HG02623 (cell line): ENCODE results near the gene FSIP1.

ENCODE experiments used
- ATAC-seq: cut with Tn5 transposase; IDR thresholded peaks from one replicate; pipeline ENCODE4 v1.9.1; 2021; ENCODE audit warnings: moderate library complexity; ENCODE audit not compliant: unreplicated experiment

FSIP1 gene

DNA sequence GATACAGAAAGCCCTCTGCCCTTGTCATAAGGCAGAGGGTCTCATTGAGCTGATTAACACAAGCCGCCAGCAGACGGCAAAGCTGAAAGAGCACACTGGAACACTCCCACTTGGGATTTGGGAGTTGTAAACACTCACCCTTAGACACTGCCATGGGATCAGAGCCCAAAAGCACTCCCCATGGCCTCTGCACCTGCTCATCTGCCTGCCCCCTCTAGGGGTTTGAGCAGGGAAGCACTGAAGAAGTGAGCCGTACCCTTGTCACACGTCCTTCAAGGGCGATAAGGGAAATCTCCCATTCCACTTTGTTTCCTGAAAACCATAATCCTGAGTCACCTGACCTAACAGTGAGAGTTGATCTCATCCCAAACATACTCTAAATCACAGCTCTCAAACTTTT lies 14.7 kb downstream of the FSIP1 start:
- no peak for ATAC-seq

DNA sequence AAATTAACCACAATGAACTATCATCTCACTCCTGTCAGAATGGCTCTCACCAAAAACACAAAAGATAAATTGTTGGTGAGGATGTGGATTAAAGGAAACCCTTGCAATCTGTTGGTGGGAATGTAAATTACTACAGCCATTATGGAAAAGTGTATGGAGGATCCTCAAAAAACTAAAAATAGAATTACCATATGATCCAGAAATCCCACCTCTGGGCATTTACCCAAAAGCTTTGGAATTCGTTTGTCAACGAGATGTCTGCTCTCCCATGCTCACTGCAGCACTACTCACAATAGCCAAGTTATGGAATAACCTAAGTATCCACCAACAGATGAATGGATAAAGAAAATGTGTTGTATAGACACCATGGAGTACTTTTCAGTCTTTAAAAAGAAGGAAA lies 21.6 kb downstream of the FSIP1 start:
- no peak for ATAC-seq

- ATAC-seq: no peak
Measured at GRCh38 chr15:39756806-39757522, 25.7 kb downstream of the FSIP1 start.

- ATAC-seq: no peak
Measured at GRCh38 chr15:39752991-39753390, 29.6 kb downstream of the FSIP1 start.

DNA sequence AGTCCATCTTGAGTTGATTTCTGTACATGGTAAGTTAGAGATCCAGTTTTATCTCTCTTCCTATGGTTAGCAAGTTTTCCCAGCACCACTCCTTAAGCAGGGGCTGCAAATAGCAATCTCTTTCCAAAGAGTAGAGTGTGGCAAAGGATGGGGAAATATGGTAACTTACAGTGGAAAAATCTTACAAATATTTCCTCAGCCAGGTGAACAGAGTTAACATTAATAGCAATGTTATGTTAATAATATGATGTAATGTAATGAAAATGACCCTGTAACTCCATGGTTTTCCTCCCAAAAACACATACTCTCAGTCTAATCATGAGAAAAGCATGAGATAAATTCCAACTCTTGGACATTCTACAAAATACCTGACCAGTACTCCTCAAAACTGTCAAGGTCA lies 30.4 kb downstream of the FSIP1 start:
- ATAC-seq: no peak

DNA sequence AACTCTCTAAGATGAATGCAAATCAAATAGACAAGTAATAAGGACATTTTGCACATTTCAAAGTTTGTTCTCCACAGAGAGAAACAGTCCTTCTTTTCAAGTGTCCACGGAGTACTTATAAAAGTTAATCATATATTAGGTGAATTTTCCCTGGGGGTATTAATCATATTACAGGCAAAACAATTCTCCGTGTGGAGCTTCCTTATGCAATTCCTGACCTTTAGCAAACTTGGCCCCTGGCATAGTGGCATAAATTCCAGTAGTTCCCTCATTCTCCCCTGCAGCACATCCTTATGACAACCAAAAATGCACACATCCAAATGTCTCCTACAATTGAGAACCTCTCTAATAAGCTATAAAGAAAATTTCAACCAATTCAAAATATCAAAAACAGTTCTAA lies 34.4 kb downstream of the FSIP1 start:
- no peak for ATAC-seq

DNA sequence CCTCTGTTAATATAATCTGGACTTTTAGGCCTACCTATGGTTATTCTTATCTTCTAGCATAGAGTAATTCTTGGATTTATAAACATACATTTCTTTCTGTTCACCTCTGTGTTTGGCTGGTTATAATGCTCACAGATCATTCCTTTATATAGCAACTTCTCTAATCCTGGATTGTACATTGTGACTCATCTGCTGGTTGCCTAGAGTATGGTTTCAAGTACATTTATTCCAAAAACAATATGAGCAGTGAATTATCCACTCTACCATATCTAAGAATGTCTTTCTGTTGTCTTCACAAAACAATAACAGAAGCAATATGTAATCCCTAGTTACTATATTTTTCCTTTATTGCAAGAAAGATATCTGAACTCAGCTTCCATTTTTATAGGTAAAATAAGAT lies 35.3 kb downstream of the FSIP1 start:
- ATAC-seq: no peak

GRCh38 chr15:39746714-39747276 lies 35.8 kb downstream of the FSIP1 start:
- no peak for ATAC-seq

DNA sequence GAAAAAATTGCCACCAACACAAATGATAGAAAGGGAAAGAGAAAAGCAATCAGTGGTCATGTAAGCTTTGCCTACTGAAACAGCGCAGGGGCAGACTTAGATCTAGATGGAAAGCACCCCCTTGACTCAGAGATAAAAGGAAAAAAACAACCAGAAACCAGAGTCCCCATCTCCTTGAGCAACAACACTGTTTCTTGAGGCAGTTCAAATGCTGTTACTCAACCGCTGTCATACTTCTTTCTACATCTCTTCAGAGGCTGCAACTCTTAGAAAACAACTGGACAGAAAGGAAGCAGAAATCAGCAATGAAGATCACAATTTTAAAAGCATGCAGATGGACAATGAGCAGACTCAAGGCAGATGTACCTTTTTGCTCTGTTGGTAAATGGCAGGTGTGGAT lies 36.5 kb downstream of the FSIP1 start:
- no peak for ATAC-seq

GRCh38 chr15:39745415-39745814 lies 37.2 kb downstream of the FSIP1 start:
- no peak for ATAC-seq

DNA sequence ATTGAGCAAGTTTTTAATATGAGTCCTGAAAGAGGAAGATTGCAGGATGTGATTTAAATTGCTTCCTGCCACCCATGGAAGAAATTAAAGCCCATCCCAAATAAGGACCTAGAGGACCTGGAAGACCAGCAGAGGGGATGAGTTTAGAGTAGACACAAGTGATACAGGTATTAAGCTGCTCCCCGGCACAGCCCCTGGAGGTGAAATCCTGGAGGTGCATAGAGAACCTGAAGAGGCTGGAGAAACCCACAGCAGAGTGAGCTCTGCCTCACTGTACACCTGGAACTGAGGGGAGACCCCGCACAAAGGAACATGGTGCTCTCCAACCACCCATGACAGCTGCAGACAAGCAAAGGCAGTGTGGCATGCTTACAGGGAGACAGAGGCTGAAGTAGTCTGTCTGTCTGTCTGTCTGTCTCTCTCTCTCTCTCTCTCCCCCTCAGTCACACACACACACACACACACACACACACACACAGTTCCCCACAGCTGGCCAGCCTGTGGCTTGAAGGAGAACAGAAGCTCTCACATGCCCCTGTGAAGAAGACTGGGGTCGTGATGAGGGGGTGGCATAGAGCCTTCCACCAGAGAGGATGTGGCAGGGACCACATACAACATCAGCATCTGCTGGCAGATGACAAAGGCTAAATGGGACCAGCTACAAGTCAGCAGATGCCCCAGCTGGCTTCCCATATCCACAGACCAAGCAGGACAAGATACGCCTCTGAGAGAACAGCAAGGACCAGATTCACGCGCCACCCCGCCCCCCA lies 38.1 kb downstream of the FSIP1 start:
- no peak for ATAC-seq

DNA sequence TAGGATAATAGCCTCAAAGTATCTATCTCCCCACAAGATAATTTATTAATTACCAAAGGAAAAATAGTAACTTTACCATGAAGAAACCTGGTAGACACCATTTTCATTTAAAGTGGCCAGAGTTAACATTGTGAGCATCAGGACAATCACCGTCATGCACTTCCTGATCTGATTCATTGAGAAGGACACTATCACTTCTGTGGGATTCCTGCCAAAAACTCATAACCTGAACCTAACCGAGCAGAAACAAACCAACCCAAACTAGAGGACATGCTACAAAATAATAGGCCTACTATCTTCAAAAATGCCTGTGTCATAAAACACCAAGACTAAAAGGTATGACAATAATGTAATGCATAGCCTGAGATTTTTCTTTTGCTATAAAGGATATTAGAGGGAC lies 39.0 kb downstream of the FSIP1 start:
- ATAC-seq: no peak

GRCh38 chr15:39741258-39741657 lies 41.4 kb downstream of the FSIP1 start:
- ATAC-seq: no peak

DNA sequence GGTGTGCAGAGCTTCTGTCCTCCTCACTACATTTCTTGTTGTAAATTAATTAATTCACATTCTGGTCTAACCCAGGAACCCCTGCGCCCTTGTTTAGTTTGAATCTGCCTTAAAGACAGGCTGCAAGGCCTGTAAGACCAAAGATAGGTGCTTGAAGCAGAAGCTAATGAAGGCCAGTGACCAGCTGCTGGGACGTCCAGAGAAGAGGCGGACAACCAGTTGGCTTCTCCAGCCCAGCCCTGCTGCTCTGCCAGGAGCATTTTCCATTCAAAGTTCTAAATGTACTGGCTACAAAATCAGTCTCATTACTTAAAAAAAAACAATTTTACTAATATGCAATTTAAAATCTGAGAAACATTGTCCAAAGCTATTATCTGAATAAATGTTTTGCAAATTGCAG lies 43.6 kb downstream of the FSIP1 start:
- ATAC-seq: no peak

- no peak for ATAC-seq
Measured at GRCh38 chr15:39737196-39737550, 45.5 kb downstream of the FSIP1 start.

DNA sequence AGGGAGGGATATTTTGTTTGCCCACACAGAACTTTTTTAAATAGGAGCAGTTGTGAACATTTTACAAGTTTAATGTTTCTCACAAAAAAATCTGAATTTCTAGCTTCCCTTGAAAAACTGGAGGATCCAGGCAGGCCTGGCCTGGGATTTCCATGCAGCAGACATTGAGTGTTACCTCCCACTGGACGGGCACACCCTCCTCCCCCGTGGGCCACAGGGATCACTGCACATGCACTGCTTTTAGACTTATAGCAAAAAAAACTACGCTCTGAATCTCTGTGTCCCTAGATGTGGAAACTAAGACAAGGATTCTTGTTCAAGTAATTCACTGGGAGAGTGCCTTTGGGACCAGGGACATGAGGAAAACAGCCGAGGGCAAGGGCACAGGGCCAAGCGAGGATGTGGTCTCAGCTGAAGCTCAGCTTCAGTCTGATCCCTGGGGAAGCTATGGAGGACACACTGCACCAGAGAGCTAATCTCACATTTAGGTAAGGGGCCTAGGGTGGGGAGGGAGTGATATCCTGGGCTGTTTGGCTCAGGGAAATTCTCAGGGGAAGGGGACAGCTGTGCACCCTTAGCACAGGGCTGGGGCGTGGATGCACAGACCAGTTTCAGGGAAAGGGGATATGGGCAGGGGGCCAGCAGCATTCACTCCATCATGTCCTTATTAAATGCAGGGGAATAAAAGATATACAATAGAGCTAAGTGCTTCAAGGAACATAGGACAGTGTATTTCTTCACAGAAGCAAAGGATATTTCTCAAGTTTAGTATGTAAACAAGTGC lies 46.0 kb downstream of the FSIP1 start:
- no peak for ATAC-seq

GRCh38 chr15:39735120-39735717 lies 47.4 kb downstream of the FSIP1 start:
- no peak for ATAC-seq

GRCh38 chr15:39731266-39731665 lies 51.4 kb downstream of the FSIP1 start:
- no peak for ATAC-seq

DNA sequence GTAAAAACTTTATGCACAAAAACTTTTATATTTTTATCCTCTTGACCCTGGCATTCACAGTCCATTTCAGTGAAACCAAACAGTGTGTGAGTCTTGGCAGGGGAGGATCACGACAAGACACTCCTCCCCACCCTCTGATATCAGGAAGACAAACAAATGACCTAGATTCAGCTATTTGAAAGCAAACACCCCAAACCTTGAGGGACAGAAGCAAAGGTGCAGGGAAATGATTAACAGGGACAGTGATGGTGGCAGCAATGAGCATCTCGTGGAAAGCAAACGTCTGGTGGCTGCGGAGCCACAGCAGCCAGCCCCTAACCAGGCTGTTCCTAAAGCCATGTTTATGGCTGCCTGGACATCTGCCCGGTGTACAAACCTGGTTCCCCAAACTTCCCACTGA lies 52.1 kb downstream of the FSIP1 start:
- ATAC-seq: no peak

DNA sequence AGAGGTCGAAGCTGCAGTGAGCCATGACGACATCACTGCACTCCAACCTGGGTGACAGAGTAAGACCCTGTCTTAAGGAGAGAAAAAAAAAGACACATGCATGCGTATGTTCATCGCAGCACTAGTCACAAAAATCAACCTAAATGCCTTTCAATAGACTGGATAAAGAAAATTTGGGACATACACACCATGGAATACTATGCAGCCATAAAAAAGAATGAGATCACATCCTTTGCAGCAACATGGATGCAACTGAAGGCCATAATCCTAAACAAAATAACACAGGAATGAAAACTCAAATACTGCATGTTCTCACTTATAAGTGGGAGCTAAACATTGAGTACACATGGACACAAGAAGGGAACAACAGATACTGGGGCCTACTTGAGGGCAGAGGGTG lies 53.1 kb downstream of the FSIP1 start:
- no peak for ATAC-seq

DNA sequence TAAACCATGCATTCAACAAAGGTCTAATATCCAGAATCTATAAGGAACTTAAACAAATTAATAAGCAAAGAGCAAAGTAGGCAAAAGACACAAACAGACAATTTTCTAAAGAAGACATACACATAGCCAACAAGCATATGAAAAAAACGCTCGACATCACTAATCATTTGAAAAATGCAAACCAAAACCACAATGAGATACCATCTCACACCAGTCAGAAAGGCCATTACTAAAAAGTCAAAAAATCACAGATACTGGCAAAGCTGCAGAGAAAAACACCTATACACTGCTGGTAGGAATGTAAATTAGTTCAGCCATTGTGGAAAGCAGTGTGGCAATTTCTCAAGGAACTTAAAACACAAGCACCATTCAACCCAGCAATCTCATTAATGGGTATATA lies 53.8 kb downstream of the FSIP1 start:
- ATAC-seq: no peak
